ENCODE results near the gene CAMK2A.

CAMK2A gene

DNA sequence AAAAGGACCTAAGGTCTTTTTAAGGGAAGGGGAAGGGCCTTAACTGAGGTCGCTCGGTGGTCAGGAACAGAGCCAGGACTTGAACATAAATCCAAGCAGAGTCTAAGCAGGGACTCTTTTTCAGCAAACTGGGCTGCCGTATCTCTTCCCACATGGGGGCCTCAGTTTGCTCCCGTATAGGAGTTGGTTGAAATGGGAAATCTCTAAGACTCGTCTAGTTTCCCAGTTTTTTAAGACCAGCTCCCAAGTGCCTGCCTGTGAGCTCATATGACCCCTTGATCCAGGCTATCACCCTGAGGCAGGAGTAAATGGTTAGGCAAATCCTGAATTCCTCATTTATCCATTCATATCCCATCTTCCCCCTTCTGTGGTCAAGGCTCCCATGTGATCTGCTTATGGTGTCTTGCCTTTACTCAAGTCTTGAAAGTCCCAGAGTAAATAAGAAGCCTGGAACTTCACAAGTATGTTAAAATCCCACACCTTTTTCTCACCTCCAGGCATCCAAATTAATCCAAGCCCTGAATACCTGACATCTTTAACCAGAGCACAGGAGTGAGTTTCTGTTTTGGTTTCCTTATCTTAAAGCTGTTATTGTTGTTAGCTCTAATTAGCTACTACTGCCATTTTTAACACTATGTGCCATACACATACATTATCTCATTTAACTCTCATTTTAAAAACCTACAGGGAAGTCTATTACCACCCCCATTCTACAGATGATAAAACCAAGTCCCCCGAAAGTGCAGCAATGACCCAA is 10.2 kb upstream of the CAMK2A start:
- Mint-ChIP-seq H3K27me3 (ENCODE audit: low read depth) (peaks cover 37% of the 10 kb centered on the region), H3K4me3 (no peak overlapping the region), H3K27ac (no peak overlapping the region), H3K9me3 (no peaks in the 10 kb centered on the region), H3K36me3 (ENCODE audit: low read depth) (no peaks in the 10 kb centered on the region), H3K4me1 (ENCODE audit: low read depth) (peaks cover 1% of the 10 kb centered on the region)

DNA sequence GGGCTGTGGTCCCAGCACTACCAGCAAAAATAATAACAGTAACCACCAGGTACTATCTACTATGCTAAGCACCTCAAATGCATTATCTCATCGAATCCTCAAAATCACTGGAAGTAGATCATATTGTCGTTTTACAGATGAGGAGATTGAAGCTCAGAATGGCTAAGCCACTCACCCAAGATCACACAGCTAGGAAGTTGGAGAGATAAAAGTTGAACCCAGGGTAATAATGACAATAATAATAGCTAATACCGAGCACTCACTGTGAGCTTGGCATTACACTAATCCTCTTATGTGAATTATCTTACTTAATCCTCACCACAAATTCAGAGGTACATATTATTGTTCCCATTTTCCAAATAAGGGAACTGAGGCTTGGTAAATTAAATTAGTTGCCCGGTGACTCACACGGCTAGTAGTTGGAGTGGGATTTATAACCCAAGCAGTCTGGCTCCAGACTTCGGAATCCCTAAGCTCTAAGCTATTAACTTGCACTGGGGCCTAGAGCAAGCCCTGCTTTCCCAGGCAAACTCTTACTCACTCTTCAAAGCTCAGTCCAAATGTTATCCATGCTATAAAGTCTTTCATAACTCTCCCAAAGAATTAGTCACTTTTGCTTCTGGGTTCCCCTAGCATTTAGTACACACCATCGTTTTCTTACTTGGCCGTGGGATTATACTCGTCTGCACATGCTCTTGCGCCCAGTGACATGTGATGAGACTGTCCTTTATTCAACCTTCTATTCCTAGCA is 9.3 kb upstream of the CAMK2A start:
- Mint-ChIP-seq H3K4me1 (ENCODE audit: low read depth) (peaks cover 1% of the 10 kb centered on the region), H3K36me3 (ENCODE audit: low read depth) (no peaks in the 10 kb centered on the region), H3K27me3 (ENCODE audit: low read depth) (peaks cover 31% of the 10 kb centered on the region), H3K4me3 (no peak overlapping the region), H3K27ac (no peak overlapping the region), H3K9me3 (no peaks in the 10 kb centered on the region)

DNA sequence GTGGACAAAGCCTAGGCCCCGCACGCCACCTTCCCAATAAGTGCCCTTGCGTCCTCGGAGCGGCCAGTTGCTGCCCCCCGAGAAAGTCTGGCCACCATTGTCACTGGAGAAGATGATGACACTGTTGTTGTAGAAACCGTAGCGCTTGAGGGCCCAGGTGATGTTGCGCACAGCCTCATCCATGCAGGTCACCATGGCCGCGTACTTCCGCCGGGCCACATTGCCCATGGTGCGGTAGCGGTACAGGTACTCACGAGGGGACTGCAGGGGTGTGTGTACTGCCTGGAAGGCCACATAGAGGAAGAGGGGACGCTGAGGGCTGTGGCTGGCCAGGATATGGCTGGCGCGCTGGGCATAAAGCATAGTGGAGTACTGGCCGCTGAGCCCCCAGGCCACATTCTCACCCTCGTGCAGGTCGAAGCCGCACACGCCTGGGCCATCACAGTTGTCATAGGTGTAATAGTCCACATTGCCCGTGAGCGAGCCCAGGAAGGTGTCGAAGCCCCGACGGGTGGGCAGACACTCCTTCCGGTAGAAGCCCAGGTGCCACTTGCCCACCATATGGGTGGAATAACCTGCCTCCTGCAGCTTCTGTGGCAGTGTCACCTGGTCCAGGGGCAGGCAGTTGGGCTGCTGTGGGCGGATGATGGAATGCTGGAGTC is 8.5 kb upstream of the CAMK2A start:
- Mint-ChIP-seq H3K27ac (no peak overlapping the region), H3K9me3 (no peaks in the 10 kb centered on the region), H3K36me3 (ENCODE audit: low read depth) (no peaks in the 10 kb centered on the region), H3K4me3 (no peak overlapping the region), H3K4me1 (ENCODE audit: low read depth) (peaks cover 1% of the 10 kb centered on the region), H3K27me3 (ENCODE audit: low read depth) (peaks cover 23% of the 10 kb centered on the region)

DNA sequence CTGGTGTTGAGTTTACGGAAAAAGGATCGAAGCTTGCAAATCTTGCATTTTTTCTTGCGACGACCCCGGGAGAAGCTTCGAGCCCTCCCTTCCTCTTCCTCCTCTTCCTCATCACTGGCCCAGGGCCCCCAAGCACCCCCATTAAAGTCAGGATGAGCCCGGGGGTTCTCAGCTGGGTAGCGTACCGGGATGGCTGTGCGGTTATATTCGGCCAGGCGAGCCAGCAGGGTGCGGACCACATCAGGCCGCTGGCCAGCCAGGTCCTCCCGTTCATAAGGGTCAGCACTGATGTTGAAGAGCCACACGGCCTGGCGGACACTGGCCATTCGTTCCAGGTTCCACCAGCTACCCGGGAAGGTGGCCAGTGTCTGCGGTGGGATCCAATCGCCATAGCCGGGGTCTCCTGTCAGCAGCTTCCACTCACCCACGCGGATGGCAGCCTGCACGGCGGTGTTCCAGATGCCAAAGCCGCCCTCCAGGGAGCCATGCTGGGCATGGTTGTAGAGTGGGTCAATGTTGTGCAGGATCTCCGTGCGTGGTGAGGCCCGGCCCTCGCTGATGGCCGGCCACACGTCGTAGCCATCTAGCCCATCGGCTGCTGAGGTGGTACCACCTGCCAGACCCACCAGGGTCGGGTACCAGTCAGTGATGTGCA is 7.8 kb upstream of the CAMK2A start:
- Mint-ChIP-seq H3K27ac (no peak overlapping the region), H3K4me1 (ENCODE audit: low read depth) (peaks cover 1% of the 10 kb centered on the region), H3K27me3 (ENCODE audit: low read depth) (peaks cover 24% of the 10 kb centered on the region)

DNA sequence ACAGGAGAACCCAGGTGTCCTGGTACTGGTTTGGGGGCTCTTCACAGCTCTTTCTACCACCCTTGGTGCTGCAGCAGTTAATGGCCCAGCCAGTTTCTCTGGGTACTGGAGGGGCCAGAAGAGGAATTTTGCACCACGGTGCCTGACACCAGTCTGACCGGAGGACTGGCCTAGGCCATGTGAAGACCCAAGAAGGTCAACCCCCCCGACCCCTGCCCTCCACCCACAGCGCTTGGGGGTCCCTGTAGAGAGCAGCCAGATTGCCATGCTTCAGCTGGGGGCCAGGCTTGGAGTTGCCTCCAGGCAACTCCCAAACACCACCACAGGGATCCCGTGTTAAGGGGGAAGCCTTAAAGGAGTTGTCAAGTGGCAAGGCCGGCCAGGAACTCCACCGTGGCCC is 6.9 kb upstream of the CAMK2A start:
- H3K36me3 Mint-ChIP-seq (ENCODE audit: low read depth): no peaks in the 10 kb centered on the region
- peaks cover 21% of the 10 kb centered on the region for H3K27me3 Mint-ChIP-seq (ENCODE audit: low read depth)

More for the DNA sequence above, 7.8 kb upstream of the CAMK2A start:
- no peak overlapping the region for H3K4me3 Mint-ChIP-seq
- H3K9me3 Mint-ChIP-seq: no peaks in the 10 kb centered on the region
- H3K36me3 Mint-ChIP-seq (ENCODE audit: low read depth): no peaks in the 10 kb centered on the region

DNA sequence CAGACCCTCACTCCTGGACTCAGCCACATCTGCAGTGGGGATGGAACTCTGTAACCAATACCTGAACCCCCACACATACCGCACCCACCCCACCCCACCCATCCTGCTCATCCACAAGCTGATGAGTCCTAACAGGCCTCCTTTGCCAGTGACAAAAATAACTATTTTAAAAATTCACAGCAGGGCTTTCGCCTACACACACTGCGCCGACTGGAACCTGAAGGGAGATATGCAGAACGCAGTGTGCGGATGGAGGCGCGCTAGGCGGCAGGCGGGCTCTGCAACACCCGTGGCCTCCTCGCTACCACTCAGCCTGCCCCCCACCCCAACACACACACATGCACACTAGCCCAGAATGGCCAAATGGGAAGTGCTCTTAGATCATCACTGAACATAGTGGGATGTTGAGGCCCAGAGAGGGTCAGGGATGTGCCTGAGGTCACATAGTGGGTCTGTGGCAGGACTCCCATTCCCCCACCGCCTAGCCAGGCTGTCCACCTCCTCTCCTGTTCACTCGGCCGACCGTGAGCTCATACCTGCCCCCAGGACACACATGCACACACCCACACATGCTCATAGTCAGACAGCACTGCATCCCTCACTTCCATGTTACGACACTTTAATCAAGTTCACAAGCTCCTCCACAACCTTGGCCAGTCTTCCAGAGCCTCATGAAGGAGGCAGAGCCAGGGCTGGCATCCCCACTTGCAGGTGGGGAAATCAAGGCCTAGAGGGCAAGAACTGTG is 6.3 kb upstream of the CAMK2A start:
- Mint-ChIP-seq H3K9me3 (no peaks in the 10 kb centered on the region), H3K27me3 (ENCODE audit: low read depth) (peaks cover 15% of the 10 kb centered on the region), H3K4me1 (ENCODE audit: low read depth) (peaks cover 1% of the 10 kb centered on the region), H3K4me3 (no peak overlapping the region), H3K36me3 (ENCODE audit: low read depth) (no peaks in the 10 kb centered on the region), H3K27ac (no peak overlapping the region)

More for the DNA sequence above, 6.9 kb upstream of the CAMK2A start:
- Mint-ChIP-seq H3K27ac (no peak overlapping the region), H3K9me3 (no peaks in the 10 kb centered on the region), H3K4me3 (no peak overlapping the region), H3K4me1 (ENCODE audit: low read depth) (peaks cover 1% of the 10 kb centered on the region)

DNA sequence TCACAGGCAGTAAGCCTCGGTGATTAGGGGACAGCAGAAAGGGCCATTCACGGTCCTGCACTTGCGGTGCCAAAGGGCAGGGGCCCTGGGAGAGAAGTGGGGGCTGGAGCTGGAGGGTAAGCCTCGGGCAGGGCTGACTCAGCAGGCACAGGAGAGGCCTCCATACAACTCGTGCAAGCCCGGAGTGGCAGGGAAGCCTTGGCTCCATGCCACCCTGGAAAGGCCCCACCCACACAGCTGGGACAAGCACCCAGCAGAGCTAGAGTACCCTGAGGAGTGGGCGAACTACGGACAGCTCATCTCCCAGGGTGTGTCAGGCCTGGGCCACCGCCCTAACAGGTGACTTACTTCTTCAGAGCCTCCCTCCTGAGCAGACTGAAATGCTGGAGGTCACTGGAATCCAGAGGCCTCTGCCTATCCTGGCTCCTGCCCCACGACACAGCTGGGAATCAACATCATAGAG is 5.6 kb upstream of the CAMK2A start:
- peaks cover 1% of the 10 kb centered on the region for H3K4me1 Mint-ChIP-seq (ENCODE audit: low read depth)
- no peaks in the 10 kb centered on the region for H3K36me3 Mint-ChIP-seq (ENCODE audit: low read depth)
- H3K4me3 Mint-ChIP-seq: no peak overlapping the region
- H3K9me3 Mint-ChIP-seq: no peaks in the 10 kb centered on the region
- no peak overlapping the region for H3K27ac Mint-ChIP-seq
- H3K27me3 Mint-ChIP-seq (ENCODE audit: low read depth): peaks cover 9% of the 10 kb centered on the region

DNA sequence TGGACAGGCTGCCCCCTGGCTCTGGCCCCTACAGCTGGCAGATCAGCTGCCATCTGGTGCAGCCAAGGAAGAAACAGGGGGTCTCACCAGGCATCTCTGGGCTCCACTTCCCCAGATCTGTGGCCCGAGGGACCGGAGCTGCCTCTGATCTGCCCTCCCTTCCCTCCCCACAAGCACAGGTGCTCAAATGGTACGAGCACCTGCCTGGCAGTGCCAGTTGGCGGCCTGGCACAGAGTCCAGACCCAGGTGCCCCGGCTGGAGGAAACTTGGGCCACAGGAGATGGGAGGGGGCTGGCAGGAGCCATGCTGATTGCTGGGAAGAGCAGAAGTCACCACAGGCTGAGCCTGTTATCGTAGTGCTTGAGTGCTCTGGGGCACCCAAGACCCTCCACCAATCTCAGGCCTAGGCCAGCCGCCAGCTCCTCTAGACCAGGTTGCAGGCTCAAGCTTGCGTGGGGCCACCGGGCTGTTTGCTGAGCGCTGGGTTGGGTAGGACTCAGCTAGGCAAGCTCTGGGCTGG is 5.0 kb upstream of the CAMK2A start:
- H3K27ac Mint-ChIP-seq: no peak overlapping the region
- H3K4me3 Mint-ChIP-seq: no peak overlapping the region
- H3K36me3 Mint-ChIP-seq (ENCODE audit: low read depth): no peaks in the 10 kb centered on the region
- no peaks in the 10 kb centered on the region for H3K4me1 Mint-ChIP-seq (ENCODE audit: low read depth)
- no peaks in the 10 kb centered on the region for H3K9me3 Mint-ChIP-seq
- H3K27me3 Mint-ChIP-seq (ENCODE audit: low read depth): peaks cover 4% of the 10 kb centered on the region

DNA sequence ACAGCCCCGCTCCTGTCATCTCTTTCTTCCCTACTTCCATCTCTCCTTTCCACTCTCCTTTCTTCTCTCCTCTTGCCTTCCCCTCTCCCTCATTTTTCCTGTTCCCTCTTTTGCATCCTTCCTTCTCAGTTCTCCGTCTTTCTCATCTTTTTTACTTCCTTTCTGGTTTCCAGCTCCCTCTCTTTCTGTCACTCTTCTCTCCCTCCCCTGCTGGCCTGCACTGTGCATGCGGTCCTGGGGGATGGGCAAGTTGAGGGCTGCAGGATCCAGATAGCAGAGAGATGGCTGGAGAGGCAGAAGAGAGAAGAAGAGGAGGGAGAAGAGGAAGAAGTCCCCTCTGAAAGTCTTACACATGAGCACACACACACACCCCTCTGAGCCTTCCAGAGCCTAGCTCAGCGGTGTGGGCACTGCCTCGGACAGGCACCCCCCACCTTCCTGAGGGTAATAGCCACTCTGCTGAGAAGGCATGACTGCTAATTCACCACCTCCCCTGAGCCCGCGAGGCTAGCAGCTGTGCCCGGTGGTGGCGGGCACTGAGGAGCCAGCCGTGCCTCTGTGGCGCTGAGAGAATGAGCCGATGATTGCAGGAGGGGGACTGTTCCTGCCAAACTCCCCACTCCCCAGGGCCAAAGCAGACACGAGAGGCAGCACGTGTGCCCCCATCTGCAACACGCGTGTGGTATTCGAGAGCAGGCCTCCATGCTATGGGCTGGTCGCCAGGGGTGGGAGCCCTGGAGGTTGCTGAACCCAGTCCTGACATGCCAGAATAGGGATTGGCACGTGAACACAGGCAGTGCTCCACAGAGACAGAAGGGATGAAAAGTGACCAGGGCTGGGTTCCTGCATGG is 3.7 kb upstream of the CAMK2A start:
- Mint-ChIP-seq H3K9me3 (no peaks in the 10 kb centered on the region), H3K36me3 (ENCODE audit: low read depth) (no peaks in the 10 kb centered on the region), H3K4me1 (ENCODE audit: low read depth) (no peaks in the 10 kb centered on the region), H3K4me3 (no peak overlapping the region), H3K27me3 (ENCODE audit: low read depth) (peaks cover 11% of the 10 kb centered on the region), H3K27ac (no peak overlapping the region)

DNA sequence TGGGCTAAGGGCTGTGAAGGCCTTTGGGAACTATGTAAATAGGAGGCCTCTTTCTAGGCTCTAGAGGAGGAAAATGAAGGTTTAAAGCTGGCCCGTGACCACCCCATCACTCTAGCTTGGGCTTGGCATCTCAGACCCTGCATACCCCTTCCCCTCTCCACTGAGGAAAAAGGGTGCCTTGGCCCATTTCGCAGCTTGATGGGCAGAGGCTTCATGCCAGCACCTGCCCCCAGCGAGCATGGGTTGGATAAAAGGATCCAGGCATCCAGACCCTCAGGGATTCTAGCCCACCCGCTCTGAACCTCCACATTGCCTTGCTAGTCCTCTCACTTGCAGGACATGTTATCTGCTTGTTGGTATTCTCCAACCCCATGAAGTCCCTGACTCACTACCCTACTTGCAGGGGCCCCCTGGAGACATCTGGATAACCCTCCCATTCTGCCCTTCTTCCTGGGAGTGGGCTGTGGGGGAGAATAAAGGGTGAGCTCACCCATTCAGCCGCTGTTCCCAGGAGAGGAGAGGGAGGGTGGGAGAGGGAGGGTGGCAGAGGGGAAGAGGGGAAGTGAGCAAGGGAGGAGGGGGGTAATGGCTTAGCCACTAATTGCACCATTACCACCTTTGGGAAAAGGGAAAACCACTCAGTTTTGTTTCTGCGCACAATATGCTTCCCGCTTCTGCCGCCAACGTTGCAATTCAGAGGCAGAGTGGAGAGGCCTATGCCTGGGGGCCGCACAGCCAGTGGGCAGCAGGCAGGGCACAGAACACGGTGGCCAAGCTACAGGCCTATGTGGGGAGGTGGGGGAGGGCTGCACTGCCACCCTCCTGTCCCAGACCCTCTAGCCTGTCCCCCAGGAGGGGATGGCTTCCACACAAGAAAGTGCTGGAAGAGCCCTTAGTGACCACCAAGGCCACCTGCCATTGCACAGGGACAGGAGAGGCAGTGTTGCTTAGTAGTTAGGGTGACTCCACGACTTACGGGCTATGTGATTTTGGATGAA is 2.1 kb upstream of the CAMK2A start:
- Mint-ChIP-seq H3K4me1 (ENCODE audit: low read depth) (no peaks in the 10 kb centered on the region), H3K27me3 (ENCODE audit: low read depth) (peaks cover 12% of the 10 kb centered on the region), H3K9me3 (no peaks in the 10 kb centered on the region), H3K4me3 (no peak overlapping the region), H3K36me3 (ENCODE audit: low read depth) (no peaks in the 10 kb centered on the region), H3K27ac (no peak overlapping the region)

DNA sequence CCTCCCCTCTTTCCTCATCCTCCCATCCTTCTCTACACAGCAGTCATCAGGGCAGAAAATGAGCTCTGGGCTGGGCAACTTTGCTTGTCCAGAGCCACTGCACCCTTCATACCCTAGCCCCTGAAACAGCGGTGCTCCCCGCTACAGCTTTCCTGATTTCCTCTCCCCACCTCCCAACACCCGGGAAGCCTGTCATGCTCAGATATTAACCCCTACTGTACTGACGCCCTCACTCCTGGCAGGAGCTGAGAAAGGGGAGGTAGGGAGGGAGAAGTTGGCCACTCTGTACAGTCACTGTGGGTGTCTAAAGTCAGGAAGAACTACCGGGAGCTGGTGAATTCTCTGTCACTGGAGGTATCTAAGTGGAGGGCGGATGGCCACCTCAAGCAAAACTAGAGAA is 782 bp downstream of the CAMK2A start:
- Mint-ChIP-seq H3K27me3 (ENCODE audit: low read depth) (peaks cover 12% of the 10 kb centered on the region), H3K9me3 (no peaks in the 10 kb centered on the region)

DNA sequence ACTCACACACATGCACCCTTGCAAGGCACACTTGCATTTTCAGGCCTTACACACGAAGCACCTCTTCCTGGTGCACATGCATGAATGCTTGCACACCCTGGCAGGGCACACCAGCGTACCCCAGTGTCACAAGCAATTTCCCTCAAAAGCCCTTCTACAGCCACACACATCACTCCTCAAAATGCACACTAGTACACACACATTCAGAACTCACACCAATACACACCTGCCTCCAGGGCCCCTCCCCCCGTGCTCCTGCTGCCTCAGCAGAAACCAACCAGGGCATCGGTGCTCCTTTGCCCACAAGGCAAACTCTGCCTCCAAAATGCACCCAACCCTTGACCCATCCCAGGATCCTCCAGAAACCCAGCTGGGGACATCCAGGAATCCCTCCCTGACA is 1.2 kb downstream of the CAMK2A start:
- Mint-ChIP-seq H3K36me3 (ENCODE audit: low read depth) (no peaks in the 10 kb centered on the region), H3K4me3 (no peak overlapping the region), H3K9me3 (no peaks in the 10 kb centered on the region), H3K4me1 (ENCODE audit: low read depth) (no peaks in the 10 kb centered on the region), H3K27ac (no peak overlapping the region), H3K27me3 (ENCODE audit: low read depth) (peaks cover 13% of the 10 kb centered on the region)

More for the DNA sequence above, 782 bp downstream of the CAMK2A start:
- H3K36me3 Mint-ChIP-seq (ENCODE audit: low read depth): no peaks in the 10 kb centered on the region
- H3K27ac Mint-ChIP-seq: no peak overlapping the region
- H3K4me3 Mint-ChIP-seq: no peak overlapping the region
- no peaks in the 10 kb centered on the region for H3K4me1 Mint-ChIP-seq (ENCODE audit: low read depth)
